ENCODE data around the gene MX1. TPM values are rescaled to one million over a fixed set of nuclear protein-coding genes. Genes with fewer than 3 reads are reported as not detected.

The MX1 gene
- total and polyA plus RNA-seq, 2 of the 13 experiments (the other 11 are each of a cell fraction or from before 2014, with no cell fraction given) = 2.6 to 5.8 TPM

DNA sequence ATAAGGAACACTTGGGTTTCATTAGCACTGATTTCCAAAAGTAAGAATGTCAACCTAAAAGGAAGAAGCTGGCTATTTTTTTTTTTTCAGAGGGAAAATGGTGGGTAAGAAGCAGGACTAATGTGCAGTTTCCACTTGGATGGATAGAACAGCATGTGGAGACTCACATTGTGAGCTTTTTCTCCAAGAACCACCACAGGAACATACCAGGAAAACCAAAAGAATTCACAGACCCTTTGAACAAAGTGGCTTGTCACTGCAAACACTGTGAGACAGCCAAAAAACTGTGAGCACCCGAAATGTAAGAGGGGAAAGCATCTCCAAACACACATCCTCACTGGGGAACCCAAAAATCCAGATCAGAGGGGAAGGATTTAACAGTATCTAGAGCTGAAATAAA, 15.7 kb upstream of the MX1 start:
- Histone ChIP-seq H3K79me2 (ENCODE audit: insufficient read depth, low read length) (no peaks in the 10 kb centered on the region), H3K4me3 (replicated peaks in 1 of 3; ENCODE audit: insufficient read depth in 1 of 3, low read depth in 2 of 3, low read length in 3 of 3) (no peak overlapping the region), H4K20me1 (ENCODE audit: insufficient read depth, low read length) (no peaks in the 10 kb centered on the region), H2AFZ (ENCODE audit: low read length) (no peak overlapping the region), H3K9ac (ENCODE audit: insufficient read depth, low read depth, low read length) (no peak overlapping the region), H3K9me3 (ENCODE audit: low read length) (no peaks in the 10 kb centered on the region), H3K36me3 (replicated peaks in 1 of 2; ENCODE audit: control insufficient read depth in 1 of 2, insufficient read depth in 2 of 2, low read length in 2 of 2) (peaks cover 0 to 5% of the 10 kb centered on the region in 2 experiments; a peak in 2 of 5 replicates), H3K27me3 (ENCODE audit: control insufficient read depth in 1 of 2, insufficient read depth in 2 of 2, low read length in 2 of 2) (no peaks in the 10 kb centered on the region), H3K4me2 (ENCODE audit: low read depth, low read length) (no peak overlapping the region), H3K4me1 (ENCODE audit: insufficient read depth, low read length) (peaks cover 13% of the 10 kb centered on the region), H3K27ac (ENCODE audit: extremely low read length, insufficient read depth, low read length) (no peak overlapping the region)
- ATAC-seq = no peak
- intact Hi-C loops (cut with micrococcal nuclease; ENCODE audit: unreplicated experiment) = no loop called here
- no TSS peak for BruUV-seq (replicated peaks)
- 83% methylated on average over 1 of the region's 1 CpG for WGBS (ENCODE audit: low lambda C conversion rate)
- no peak for TF ChIP-seq MAFF (IDR thresholded peaks at IDR 0.05; ENCODE audit: low read depth, low read length)
- no peak for TF ChIP-seq NFE2 (CRISPR knock-in tag; IDR thresholded peaks at IDR 0.05)
- in situ Hi-C loops (cut with HindIII; ENCODE audit: extremely low pct_ligation_motif_present, low pct_unique_long_range_greater_than_20kb) = no loop called here
- no peak for FAIRE-seq
- no peak for DNase-seq (ENCODE audit: low spot score)
- POLR2A ChIA-PET = no interaction called here
- CTCF ChIA-PET (ENCODE audit: low intra/inter-chr PET ratio, low total read pairs) = no interaction called here

DNA sequence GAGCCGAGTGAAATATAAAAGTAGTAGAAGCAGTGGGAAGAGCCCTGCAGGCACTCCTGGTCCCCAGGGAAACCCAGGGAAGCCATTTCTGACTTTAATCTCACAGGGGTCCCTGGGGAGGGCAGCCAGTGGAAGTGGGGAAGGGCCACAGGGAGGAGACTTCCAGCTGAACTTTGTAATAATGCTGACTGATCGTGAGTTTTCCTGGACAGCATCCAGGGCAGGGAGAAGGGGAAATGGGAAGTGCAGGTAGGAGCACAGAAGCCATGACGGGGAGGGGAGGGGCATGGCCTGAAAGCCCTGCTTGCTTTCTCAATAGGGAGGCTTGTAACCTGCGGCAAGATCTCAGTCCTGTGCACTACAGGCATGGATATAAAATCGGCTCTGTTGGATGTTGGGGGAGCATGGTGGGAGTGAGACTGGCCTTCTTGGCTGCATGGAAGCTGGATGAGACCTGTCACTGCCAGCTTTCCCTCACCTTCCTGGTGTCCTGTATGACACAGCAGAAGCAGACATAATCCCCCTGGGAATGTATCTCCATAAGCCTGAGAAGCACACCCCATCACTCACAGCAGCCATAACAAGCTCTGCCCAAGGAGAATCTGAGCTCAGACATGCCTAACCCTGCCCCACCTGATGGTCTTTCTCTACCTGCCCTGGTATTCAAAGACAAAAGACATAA, 15.1 kb upstream of the MX1 start:
- no peaks in the 10 kb centered on the region for H4K20me1 ChIP-seq (ENCODE audit: insufficient read depth, low read length)
- BruUV-seq (replicated peaks) = no TSS peak
- H2AFZ ChIP-seq (ENCODE audit: low read length) = no peak overlapping the region
- no peak overlapping the region for H3K4me3 ChIP-seq (replicated peaks in 1 of 3; ENCODE audit: insufficient read depth in 1 of 3, low read depth in 2 of 3, low read length in 3 of 3)
- H3K27ac ChIP-seq (ENCODE audit: extremely low read length, insufficient read depth, low read length) = no peak overlapping the region
- peaks cover 0 to 5% of the 10 kb centered on the region in 2 experiments; a peak in 2 of 5 replicates for H3K36me3 ChIP-seq (replicated peaks in 1 of 2; ENCODE audit: control insufficient read depth in 1 of 2, insufficient read depth in 2 of 2, low read length in 2 of 2)
- no peaks in the 10 kb centered on the region for H3K27me3 ChIP-seq (ENCODE audit: control insufficient read depth in 1 of 2, insufficient read depth in 2 of 2, low read length in 2 of 2)
- ChIA-PET CTCF (ENCODE audit: low intra/inter-chr PET ratio, low total read pairs) (no interaction called here), POLR2A (no interaction called here)
- 41% methylated on average over 5 of the region's 5 CpGs for WGBS (ENCODE audit: low lambda C conversion rate)
- in situ Hi-C loops (cut with HindIII; ENCODE audit: extremely low pct_ligation_motif_present, low pct_unique_long_range_greater_than_20kb) = no loop called here
- no peak for DNase-seq (ENCODE audit: low spot score)
- intact Hi-C loops (cut with micrococcal nuclease; ENCODE audit: unreplicated experiment) = no loop called here
- no peak overlapping the region; the same call in 1 of the 2 replicates for H3K4me2 ChIP-seq (ENCODE audit: low read depth, low read length)
- peak; percentile 52 for ATAC-seq
- peaks cover 13% of the 10 kb centered on the region for H3K4me1 ChIP-seq (ENCODE audit: insufficient read depth, low read length)
- H3K79me2 ChIP-seq (ENCODE audit: insufficient read depth, low read length) = no peaks in the 10 kb centered on the region
- no peaks in the 10 kb centered on the region for H3K9me3 ChIP-seq (ENCODE audit: low read length)
- FAIRE-seq = no peak
- H3K9ac ChIP-seq (ENCODE audit: insufficient read depth, low read depth, low read length) = no peak overlapping the region
- TF ChIP-seq MYNN (CRISPR knock-in tag; IDR thresholded peaks at IDR 0.05; ENCODE audit: low read depth) (no peak), RBM39 (IDR thresholded peaks at IDR 0.05; ENCODE audit: low read depth, low read length, poor library complexity, severe bottlenecking) (no peak), YY1 (IDR thresholded peaks at IDR 0.05; ENCODE audit: insufficient read depth, insufficient replicate concordance, low read depth, low read length) (no peak), ZFX (CRISPR knock-in tag; IDR thresholded peaks at IDR 0.05; ENCODE audit: low read depth) (no peak), ZNF597 (CRISPR knock-in tag; IDR thresholded peaks at IDR 0.05) (no peak), KLF15 (CRISPR knock-in tag; IDR thresholded peaks at IDR 0.05; ENCODE audit: borderline replicate concordance) (no peak), SRY (CRISPR knock-in tag; IDR thresholded peaks at IDR 0.05) (no peak), HMGA1 (CRISPR knock-in tag; conservative IDR thresholded peaks at IDR 0.05) (no peak), GFI1 (CRISPR knock-in tag; IDR thresholded peaks at IDR 0.05; ENCODE audit: borderline replicate concordance) (no peak), PHB2 (IDR thresholded peaks at IDR 0.05; ENCODE audit: partially characterized antibody) (no peak), ZNF260 (CRISPR knock-in tag; IDR thresholded peaks at IDR 0.05; ENCODE audit: borderline replicate concordance, low read depth) (no peak)
- TF ChIP-seq, protein P1, sequence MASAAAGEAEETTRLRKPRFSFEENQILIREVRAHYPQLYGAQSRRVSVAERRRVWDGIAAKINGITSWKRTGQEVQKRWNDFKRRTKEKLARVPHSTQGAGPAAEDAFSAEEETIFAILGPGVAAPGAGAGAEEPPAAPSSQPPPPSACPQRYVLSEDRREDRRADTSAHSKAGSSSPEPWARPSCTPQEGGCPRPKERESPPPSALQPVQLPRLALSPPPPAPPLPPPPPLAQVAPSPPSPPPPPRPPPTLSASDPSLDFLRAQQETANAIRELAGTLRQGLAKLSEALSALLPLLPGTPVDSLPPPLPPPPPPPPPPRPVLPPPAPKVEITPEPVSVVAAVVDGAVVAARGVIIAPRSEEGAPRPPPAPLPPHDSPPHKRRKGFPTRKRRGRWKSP (CRISPR knock-in tag; IDR thresholded peaks at IDR 0.05) = no peak
- TF ChIP-seq, protein P2, sequence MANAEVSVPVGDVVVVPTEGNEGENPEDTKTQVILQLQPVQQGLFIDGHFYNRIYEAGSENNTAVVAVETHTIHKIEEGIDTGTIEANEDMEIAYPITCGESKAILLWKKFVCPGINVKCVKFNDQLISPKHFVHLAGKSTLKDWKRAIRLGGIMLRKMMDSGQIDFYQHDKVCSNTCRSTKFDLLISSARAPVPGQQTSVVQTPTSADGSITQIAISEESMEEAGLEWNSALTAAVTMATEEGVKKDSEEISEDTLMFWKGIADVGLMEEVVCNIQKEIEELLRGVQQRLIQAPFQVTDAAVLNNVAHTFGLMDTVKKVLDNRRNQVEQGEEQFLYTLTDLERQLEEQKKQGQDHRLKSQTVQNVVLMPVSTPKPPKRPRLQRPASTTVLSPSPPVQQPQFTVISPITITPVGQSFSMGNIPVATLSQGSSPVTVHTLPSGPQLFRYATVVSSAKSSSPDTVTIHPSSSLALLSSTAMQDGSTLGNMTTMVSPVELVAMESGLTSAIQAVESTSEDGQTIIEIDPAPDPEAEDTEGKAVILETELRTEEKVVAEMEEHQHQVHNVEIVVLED (CRISPR knock-in tag; IDR thresholded peaks at IDR 0.05; ENCODE audit: borderline replicate concordance) = no peak

Data from HepG2 (cell line).